ENCODE data around the gene NFATC2. TPM values are rescaled to one million over a fixed set of nuclear protein-coding genes. Genes with fewer than 3 reads are reported as not detected.

Gene NFATC2
- total RNA-seq, 1 donor from 2014 or later: 1.9 TPM

- no peak for TF ChIP-seq CTCF (conservative IDR thresholded peaks at IDR 0.05; ENCODE audit: low read depth, low read length)
Measured at GRCh38 chr20:51452091-51452613, 90.4 kb downstream of the NFATC2 start.

GRCh38 chr20:51451484-51451883 is 91.0 kb downstream of the NFATC2 start:
- TF ChIP-seq CTCF (conservative IDR thresholded peaks at IDR 0.05; ENCODE audit: low read depth, low read length): no peak
- no peak overlapping the region for H3K4me3 ChIP-seq (ENCODE audit: low read depth, low read length)
- no peak for DNase-seq (ENCODE audit: low read depth)

More at GRCh38 chr20:51452091-51452613, 90.4 kb downstream of the NFATC2 start:
- H3K4me3 ChIP-seq (ENCODE audit: low read depth, low read length): no peak overlapping the region
- DNase-seq (ENCODE audit: low read depth): no peak

- no peak for TF ChIP-seq CTCF (conservative IDR thresholded peaks at IDR 0.05; ENCODE audit: low read depth, low read length)
- no peak overlapping the region for H3K4me3 ChIP-seq (ENCODE audit: low read depth, low read length)
- DNase-seq (ENCODE audit: low read depth): no peak
Measured at GRCh38 chr20:51450984-51451383, 91.5 kb downstream of the NFATC2 start.

- DNase-seq (ENCODE audit: low read depth): no peak
- no peak for TF ChIP-seq CTCF (conservative IDR thresholded peaks at IDR 0.05; ENCODE audit: low read depth, low read length)
- H3K4me3 ChIP-seq (ENCODE audit: low read depth, low read length): no peak overlapping the region
Measured at GRCh38 chr20:51450221-51450712, 92.3 kb downstream of the NFATC2 start.

GRCh38 chr20:51449498-51450220 is 92.9 kb downstream of the NFATC2 start:
- TF ChIP-seq CTCF (conservative IDR thresholded peaks at IDR 0.05; ENCODE audit: low read depth, low read length): no peak
- no peak for DNase-seq (ENCODE audit: low read depth)
- no peak overlapping the region for H3K4me3 ChIP-seq (ENCODE audit: low read depth, low read length)

- DNase-seq (ENCODE audit: low read depth): no peak
- H3K4me3 ChIP-seq (ENCODE audit: low read depth, low read length): no peak overlapping the region
- no peak for TF ChIP-seq CTCF (conservative IDR thresholded peaks at IDR 0.05; ENCODE audit: low read depth, low read length)
Measured at GRCh38 chr20:51447765-51448148, 94.8 kb downstream of the NFATC2 start.

All from epithelial cell of proximal tubule (primary cell).